Measurements from ENCODE around the gene SPATA2L. TPM values are rescaled to one million over a fixed set of nuclear protein-coding genes. Genes with fewer than 3 reads are reported as not detected.

Gene SPATA2L
- total RNA-seq, 1 experiment from 2014 or later, result 12.7 TPM

DNA sequence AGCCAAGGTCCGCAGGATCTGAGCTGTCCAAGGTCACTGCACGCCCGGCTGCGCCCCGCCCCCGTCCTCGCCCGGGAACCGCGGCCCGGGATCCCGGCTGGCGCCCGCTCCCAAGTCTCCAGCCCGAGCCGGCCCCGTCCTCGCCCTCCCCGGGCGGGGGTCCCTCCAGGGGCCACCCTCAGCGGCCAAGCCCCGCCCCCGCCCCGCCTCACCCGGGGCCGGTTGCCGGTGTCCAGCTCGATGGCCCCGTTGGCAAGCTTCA is 19.0 kb upstream of the SPATA2L start:
- no TSS peak for BruUV-seq (replicated peaks)
- Histone ChIP-seq H3K9me3 (ENCODE audit: control insufficient read depth, insufficient read depth, low read depth, low read length) (no peaks in the 10 kb centered on the region), H3K27me3 (ENCODE audit: control insufficient read depth, insufficient read depth, low read length) (no peaks in the 10 kb centered on the region), H3K4me3 (ENCODE audit: low read depth in 2 of 2, low read length in 2 of 2) (peak overlapping the region; percentile 61 to 68), H3K4me1 (ENCODE audit: control insufficient read depth, insufficient read depth, low read length) (peaks cover 8% of the 10 kb centered on the region), H3K27ac (ENCODE audit: low read length) (peak overlapping the region; percentile 59; the same call in 1 of the 2 replicates), H3K36me3 (ENCODE audit: control insufficient read depth, insufficient read depth, low read length) (no peaks in the 10 kb centered on the region; the same call in 1 of the 2 replicates)
- POLR2A ChIA-PET, result no interaction called here
- intact Hi-C loops (cut with micrococcal nuclease; ENCODE audit: unreplicated experiment), result no loop called here
- no peak for DNase-seq (ENCODE audit: low read depth, low spot score)
- no peak for TF ChIP-seq POLR2AphosphoS5 (IDR thresholded peaks at IDR 0.05; ENCODE audit: low read depth, low read length)
- TF ChIP-seq SIN3A (IDR thresholded peaks at IDR 0.05; ENCODE audit: borderline replicate concordance, insufficient read depth, low read depth, low read length), result no peak; the same call in 1 of the 2 replicates
- no peak for TF ChIP-seq CTCF (IDR thresholded peaks at IDR 0.05)
- TF ChIP-seq, protein P1, sequence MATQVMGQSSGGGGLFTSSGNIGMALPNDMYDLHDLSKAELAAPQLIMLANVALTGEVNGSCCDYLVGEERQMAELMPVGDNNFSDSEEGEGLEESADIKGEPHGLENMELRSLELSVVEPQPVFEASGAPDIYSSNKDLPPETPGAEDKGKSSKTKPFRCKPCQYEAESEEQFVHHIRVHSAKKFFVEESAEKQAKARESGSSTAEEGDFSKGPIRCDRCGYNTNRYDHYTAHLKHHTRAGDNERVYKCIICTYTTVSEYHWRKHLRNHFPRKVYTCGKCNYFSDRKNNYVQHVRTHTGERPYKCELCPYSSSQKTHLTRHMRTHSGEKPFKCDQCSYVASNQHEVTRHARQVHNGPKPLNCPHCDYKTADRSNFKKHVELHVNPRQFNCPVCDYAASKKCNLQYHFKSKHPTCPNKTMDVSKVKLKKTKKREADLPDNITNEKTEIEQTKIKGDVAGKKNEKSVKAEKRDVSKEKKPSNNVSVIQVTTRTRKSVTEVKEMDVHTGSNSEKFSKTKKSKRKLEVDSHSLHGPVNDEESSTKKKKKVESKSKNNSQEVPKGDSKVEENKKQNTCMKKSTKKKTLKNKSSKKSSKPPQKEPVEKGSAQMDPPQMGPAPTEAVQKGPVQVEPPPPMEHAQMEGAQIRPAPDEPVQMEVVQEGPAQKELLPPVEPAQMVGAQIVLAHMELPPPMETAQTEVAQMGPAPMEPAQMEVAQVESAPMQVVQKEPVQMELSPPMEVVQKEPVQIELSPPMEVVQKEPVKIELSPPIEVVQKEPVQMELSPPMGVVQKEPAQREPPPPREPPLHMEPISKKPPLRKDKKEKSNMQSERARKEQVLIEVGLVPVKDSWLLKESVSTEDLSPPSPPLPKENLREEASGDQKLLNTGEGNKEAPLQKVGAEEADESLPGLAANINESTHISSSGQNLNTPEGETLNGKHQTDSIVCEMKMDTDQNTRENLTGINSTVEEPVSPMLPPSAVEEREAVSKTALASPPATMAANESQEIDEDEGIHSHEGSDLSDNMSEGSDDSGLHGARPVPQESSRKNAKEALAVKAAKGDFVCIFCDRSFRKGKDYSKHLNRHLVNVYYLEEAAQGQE (IDR thresholded peaks at IDR 0.05; ENCODE audit: insufficient read depth in 1 of 2, low read depth in 2 of 2, low read length in 1 of 2), result no peak
- TF ChIP-seq TCF7L2 (IDR thresholded peaks at IDR 0.05; ENCODE audit: low read depth, low read length), result no peak
- ATAC-seq, result peak; percentile 29
- in situ Hi-C loops (cut with HindIII; ENCODE audit: low pct_unique_long_range_greater_than_20kb, low sequenced_read_pairs), result no loop called here
- CTCF ChIA-PET, result no interaction called here

DNA sequence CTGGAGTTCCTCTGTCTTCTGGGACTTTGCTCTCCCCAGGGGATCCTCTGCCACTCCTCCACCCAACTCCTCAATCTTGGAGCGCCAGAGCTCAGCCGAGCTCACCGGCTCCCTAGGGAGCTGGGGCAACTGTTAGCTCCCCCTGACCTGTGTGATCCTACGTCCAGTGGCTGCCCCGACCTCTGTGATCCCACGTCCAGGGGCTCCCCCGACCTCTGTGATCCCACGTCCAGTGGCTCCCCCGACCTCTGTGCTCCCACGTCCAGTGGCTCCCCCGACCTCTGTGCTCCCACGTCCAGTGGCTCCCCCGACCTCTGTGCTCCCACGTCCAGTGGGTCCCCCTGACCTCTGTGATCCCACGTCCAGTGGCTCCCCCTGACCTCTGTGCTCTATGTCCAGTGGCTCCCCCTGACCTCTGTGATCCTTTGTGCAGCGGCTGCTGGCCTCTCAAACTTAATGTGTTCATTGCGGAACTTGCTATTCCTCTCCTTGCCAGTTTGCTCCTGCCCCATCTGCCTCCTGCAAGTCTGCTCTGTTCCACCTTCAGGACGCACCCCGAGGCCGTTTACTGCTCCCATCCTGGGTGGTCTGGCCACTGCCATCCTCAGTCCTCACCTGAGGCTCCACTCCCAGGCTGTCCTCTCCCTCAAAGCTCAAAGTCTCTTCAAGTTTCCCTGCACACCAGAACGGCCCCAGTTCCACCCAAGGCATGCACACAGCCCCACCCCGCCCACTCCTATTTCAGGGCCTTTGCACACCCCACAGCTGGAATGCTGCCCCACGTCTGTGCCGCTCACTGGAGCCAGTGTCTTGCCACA is 16.4 kb upstream of the SPATA2L start:
- in situ Hi-C loops (cut with HindIII; ENCODE audit: low pct_unique_long_range_greater_than_20kb, low sequenced_read_pairs), result no loop called here
- POLR2A ChIA-PET, result no interaction called here

More for the DNA sequence above, 16.4 kb upstream of the SPATA2L start:
- TSS peak; percentile 63 for BruUV-seq (replicated peaks)
- Histone ChIP-seq H3K27me3 (ENCODE audit: control insufficient read depth, insufficient read depth, low read length) (no peaks in the 10 kb centered on the region), H3K4me3 (ENCODE audit: low read depth in 2 of 2, low read length in 2 of 2) (no peak overlapping the region), H3K9me3 (ENCODE audit: control insufficient read depth, insufficient read depth, low read depth, low read length) (no peaks in the 10 kb centered on the region), H3K36me3 (ENCODE audit: control insufficient read depth, insufficient read depth, low read length) (no peaks in the 10 kb centered on the region; the same call in 1 of the 2 replicates), H3K4me1 (ENCODE audit: control insufficient read depth, insufficient read depth, low read length) (peaks cover 8% of the 10 kb centered on the region), H3K27ac (ENCODE audit: low read length) (no peak overlapping the region)
- TF ChIP-seq CTCF (IDR thresholded peaks at IDR 0.05) (no peak), POLR2AphosphoS5 (IDR thresholded peaks at IDR 0.05; ENCODE audit: low read depth, low read length) (no peak), TCF7L2 (IDR thresholded peaks at IDR 0.05; ENCODE audit: low read depth, low read length) (no peak), SIN3A (IDR thresholded peaks at IDR 0.05; ENCODE audit: borderline replicate concordance, insufficient read depth, low read depth, low read length) (no peak)
- TF ChIP-seq, protein P1 (IDR thresholded peaks at IDR 0.05; ENCODE audit: insufficient read depth in 1 of 2, low read depth in 2 of 2, low read length in 1 of 2), result no peak
- intact Hi-C loops (cut with micrococcal nuclease; ENCODE audit: unreplicated experiment), result no loop called here
- DNase-seq (ENCODE audit: low read depth, low spot score) (no peak), ATAC-seq (no peak)
- CTCF ChIA-PET, result no interaction called here

Data from Panc1 (cell line).